MCF 10A (cell line): Measurements from ENCODE around the gene TXNL4A. TPM values are rescaled to one million over a fixed set of nuclear protein-coding genes. Genes with fewer than 3 reads are reported as not detected.

Experiments used
- BruUV-seq: library from RNA; stranded (reverse); fragments of 400-500 nt; replicated peaks from 2 replicates; lab custom pipeline; 2021; lab: Mats Ljungman, UMichigan
- CTCF ChIA-PET: fragments of 300-600 bp; sonication (Branson Sonifier 250); formaldehyde crosslinking; extraction: SDS; loops from one replicate; lab custom pipeline; 2021; ENCODE audit warnings: antibody characterized with exemption, inconsistent platforms; lab: Yijun Ruan, JAX
- POLR2A ChIA-PET: fragments of 300-600, 350-650 bp; sonication (Branson Sonifier 250); formaldehyde crosslinking; extraction: SDS; loops from one replicate; lab custom pipeline; 2020; ENCODE audit warnings: antibody characterized with exemption, inconsistent platforms; lab: Yijun Ruan, JAX
- DNase-seq: peaks from one replicate; pipeline ENCODE4 v3.0.0-alpha.2; 2018; ENCODE audit not compliant: unreplicated experiment
- H3K27ac Mint-ChIP-seq: one replicate; pipeline ENCODE4 v1.8.0; 2022; ENCODE audit warnings: mild to moderate bottlenecking, low read depth, mixed read lengths; ENCODE audit not compliant: unreplicated experiment
- H3K27me3 Mint-ChIP-seq: one replicate; pipeline ENCODE4 v1.8.0; 2022; ENCODE audit warnings: mixed read lengths; ENCODE audit not compliant: insufficient read depth, unreplicated experiment
- H3K36me3 Mint-ChIP-seq: one replicate; pipeline ENCODE4 v1.8.0; 2022; ENCODE audit warnings: mild to moderate bottlenecking, moderate library complexity, mixed read lengths; ENCODE audit not compliant: insufficient read depth, unreplicated experiment
- H3K4me1 Mint-ChIP-seq: one replicate; pipeline ENCODE4 v1.8.0; 2022; ENCODE audit warnings: mixed read lengths; ENCODE audit not compliant: insufficient read depth, unreplicated experiment
- H3K4me3 Mint-ChIP-seq: one replicate; pipeline ENCODE4 v1.8.0; 2022; ENCODE audit warnings: mild to moderate bottlenecking, moderate library complexity, mixed read lengths; ENCODE audit not compliant: unreplicated experiment
- H3K9me3 Mint-ChIP-seq: one replicate; pipeline ENCODE4 v1.8.0; 2022; ENCODE audit warnings: mixed read lengths; ENCODE audit not compliant: unreplicated experiment
- CTCF ChIP-seq: fragments of 200-600 bp; IDR thresholded peaks from one replicate; pipeline ENCODE4 v1.8.0; 2022; ENCODE audit warnings: antibody characterized with exemption, mild to moderate bottlenecking; ENCODE audit not compliant: unreplicated experiment
- intact Hi-C: fragments of 100-400 bp; cut with micrococcal nuclease; formaldehyde crosslinking; loops from 2 replicates; pipeline ENCODE4 v1.14.1; 2022
- total RNA-seq: library from RNA; stranded (reverse); gene quantifications from 2 replicates; pipeline ENCODE4 v1.2.3, GENCODE V29; 2022

The TXNL4A gene
- total RNA-seq, 1 experiment from 2014 or later: 207 TPM

- CTCF ChIA-PET: no interaction called here
- BruUV-seq: no TSS peak
- Mint-ChIP-seq H3K4me3 (no peak overlapping the region), H3K4me1 (no peaks in the 10 kb centered on the region), H3K27ac (no peak overlapping the region), H3K9me3 (peaks cover 9% of the 10 kb centered on the region), H3K27me3 (no peaks in the 10 kb centered on the region), H3K36me3 (peaks cover 32% of the 10 kb centered on the region)
- intact Hi-C loops: no loop called here
- no peak for TF ChIP-seq CTCF
- POLR2A ChIA-PET: no interaction called here
- DNase-seq: no peak
Observed at GRCh38 chr18:79926715-79927606, 61.4 kb downstream of the TXNL4A start.

GRCh38 chr18:79926306-79926705 is 62.1 kb downstream of the TXNL4A start:
- ChIA-PET POLR2A (no interaction called here), CTCF (no interaction called here)
- no peak overlapping the region for H3K27ac Mint-ChIP-seq
- no peak for DNase-seq
- H3K27me3 Mint-ChIP-seq: no peaks in the 10 kb centered on the region
- no peak overlapping the region for H3K4me3 Mint-ChIP-seq
- TF ChIP-seq CTCF: no peak
- peaks cover 37% of the 10 kb centered on the region for H3K36me3 Mint-ChIP-seq
- H3K9me3 Mint-ChIP-seq: peaks cover 7% of the 10 kb centered on the region
- BruUV-seq: no TSS peak
- no peaks in the 10 kb centered on the region for H3K4me1 Mint-ChIP-seq
- intact Hi-C loops: no loop called here

- H3K4me3 Mint-ChIP-seq: no peak overlapping the region
- H3K27me3 Mint-ChIP-seq: no peaks in the 10 kb centered on the region
- H3K36me3 Mint-ChIP-seq: peaks cover 37% of the 10 kb centered on the region
- BruUV-seq: no TSS peak
- ChIA-PET CTCF (no interaction called here), POLR2A (no interaction called here)
- H3K9me3 Mint-ChIP-seq: peaks cover 7% of the 10 kb centered on the region
- H3K4me1 Mint-ChIP-seq: no peaks in the 10 kb centered on the region
- no peak for TF ChIP-seq CTCF
- H3K27ac Mint-ChIP-seq: no peak overlapping the region
- intact Hi-C loops: no loop called here
- no peak for DNase-seq
Observed at GRCh38 chr18:79924814-79925731, 63.3 kb downstream of the TXNL4A start.
